LNCAP (cell line): ENCODE results near the gene GLDN.

Experiments
- TF ChIP-seq, protein P1 (sequence below): fragments of 450-650 bp; IDR thresholded peaks from 2 replicates; pipeline ENCODE4 v1.5.1; 2017; ENCODE audit warnings: mild to moderate bottlenecking

Gene GLDN

DNA sequence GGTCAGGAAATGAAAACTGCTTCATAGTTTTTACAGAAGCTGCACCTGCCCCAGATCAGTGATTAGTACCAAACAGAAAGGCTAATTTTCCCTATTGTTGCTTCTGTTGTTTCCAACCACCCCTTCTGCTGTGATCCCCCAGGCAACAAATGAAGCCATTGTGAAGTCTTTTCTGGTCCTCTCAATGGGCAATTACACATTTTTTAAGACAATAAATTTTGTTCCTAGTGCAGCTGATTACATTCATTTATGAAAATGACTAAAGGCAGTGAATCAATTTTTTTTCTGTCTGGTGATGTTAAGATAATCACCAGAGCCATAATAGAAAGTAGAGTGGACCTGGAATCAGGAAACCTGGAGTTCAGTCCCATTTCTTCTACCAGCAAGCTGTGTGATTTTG lies 32.7 kb downstream of the GLDN start:
- TF ChIP-seq, protein P1, sequence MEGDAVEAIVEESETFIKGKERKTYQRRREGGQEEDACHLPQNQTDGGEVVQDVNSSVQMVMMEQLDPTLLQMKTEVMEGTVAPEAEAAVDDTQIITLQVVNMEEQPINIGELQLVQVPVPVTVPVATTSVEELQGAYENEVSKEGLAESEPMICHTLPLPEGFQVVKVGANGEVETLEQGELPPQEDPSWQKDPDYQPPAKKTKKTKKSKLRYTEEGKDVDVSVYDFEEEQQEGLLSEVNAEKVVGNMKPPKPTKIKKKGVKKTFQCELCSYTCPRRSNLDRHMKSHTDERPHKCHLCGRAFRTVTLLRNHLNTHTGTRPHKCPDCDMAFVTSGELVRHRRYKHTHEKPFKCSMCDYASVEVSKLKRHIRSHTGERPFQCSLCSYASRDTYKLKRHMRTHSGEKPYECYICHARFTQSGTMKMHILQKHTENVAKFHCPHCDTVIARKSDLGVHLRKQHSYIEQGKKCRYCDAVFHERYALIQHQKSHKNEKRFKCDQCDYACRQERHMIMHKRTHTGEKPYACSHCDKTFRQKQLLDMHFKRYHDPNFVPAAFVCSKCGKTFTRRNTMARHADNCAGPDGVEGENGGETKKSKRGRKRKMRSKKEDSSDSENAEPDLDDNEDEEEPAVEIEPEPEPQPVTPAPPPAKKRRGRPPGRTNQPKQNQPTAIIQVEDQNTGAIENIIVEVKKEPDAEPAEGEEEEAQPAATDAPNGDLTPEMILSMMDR: no peak

DNA sequence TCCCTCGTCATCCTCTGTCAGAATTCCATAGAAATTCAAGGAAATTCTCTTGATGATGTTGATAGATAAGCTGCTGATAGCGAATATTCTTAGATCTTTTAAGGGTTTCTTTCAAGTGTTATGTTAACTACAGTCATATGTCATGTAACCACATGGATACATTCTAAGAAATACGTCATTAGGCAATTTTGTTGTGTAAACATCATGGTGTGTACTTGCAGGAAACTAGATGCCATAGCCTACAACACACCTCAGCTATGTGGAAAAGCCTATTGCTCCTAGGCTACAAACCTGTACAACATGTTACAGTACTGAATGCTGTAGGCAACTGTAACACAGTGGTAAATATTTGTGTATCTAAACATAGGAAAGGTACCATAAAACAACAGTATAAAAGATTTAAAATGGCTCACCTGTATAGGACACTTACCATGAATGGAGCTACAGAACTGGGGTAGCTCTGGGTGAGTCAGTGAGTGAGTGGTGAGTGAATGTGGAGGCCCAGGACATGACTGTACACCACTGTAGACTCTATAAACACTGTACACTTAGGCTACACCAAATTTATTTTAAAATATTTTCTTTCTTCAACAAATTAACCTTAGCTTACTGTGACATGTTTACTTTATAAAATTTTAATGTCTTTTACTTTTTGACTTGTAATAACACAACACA lies 34.6 kb downstream of the GLDN start:
- TF ChIP-seq, protein P1: no peak

GRCh38 chr15:51377038-51377786 lies 35.8 kb downstream of the GLDN start:
- TF ChIP-seq, protein P1: no peak

DNA sequence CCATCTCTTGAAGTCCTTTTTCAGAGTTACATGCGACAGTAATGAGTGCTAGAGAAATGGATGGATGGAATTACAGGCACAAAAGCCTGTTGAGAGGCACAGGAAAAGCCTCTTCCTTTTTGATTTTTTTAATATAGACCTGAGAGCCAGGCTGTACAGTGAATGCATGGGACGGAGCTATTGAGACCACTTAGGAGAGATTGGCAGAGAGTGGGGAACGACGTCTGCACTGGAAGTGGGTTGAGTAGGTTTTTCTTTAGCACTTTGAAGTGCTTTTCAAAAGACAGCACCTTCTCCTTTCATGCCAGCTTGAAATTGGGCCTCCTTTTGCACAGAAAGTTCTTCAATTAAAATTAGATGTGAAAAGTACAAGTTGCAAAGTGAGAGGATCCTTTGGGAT lies 37.0 kb downstream of the GLDN start:
- TF ChIP-seq, protein P1: no peak

DNA sequence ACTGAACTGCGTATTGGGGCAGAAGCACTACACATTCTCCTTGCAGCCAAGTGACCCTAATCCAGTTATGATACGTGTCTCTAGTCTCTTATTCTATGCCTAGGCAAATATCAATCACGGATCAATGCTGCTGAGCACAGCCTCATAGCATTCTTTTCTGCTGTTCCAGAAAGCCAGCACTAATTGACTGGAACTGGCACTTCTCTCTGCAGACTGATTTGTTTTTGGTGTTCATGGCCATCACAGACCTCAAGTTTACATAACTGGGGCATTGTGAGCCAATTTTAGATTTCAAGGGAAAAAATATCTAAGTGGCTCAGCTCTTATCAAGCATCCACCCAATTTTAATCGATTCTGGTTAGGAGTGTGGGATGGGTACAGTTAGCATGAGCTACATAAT lies 37.9 kb downstream of the GLDN start:
- TF ChIP-seq, protein P1: no peak

DNA sequence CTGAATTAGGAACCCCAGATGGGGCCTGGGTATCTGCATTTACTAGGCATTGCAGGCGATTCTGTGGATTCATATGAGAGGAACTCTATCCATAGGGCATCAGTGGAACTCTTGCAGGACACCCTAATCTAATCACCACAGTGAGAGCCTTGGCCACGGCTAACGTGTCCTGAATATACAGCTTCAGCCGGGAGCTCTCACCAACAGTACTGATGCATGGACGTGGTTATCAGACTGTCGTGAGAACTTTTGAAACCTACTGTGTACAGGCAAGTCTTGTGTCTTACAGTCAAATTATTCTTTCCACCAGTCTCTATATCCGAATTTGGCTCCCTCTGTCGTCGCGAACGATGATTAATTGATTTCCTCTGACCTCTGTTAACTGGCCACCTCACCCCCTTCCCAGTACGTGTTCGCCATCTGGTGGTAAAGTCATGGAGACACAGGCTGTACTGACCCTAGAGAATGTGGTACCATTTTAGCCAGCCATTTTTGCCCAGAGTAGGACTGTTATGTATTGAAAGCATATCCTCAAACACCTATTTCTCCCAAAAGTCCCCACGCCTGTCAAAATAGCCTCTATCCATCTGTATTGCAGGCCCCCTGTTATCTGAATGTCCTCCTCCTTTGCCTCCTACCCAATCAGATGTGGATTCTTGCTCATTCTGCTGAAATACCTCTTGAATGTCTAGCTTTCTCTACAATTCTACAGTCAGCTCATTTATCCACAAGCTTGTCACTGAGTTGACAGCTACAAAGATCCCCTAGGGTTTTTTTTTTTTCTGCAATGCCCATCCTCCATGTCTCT lies 39.7 kb downstream of the GLDN start:
- TF ChIP-seq, protein P1: peak; percentile 97

DNA sequence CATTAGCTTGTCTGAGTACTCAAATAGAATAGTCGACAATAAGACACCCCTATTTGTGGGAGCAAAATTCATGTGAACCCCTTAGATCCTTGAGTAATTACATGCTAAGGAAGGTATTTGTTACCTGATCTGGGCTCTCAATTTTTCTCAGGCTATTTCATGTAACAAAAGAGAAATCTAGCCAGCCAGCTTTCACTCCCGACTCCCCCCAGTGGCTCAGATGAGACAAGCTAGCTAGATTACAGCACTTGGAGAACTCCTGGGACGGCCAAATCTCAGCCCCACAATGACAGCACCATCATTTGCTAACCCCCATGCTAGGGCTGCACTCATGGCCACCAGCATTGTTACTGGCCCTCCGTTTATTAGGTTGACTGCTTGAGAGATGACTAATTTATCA lies 41.3 kb downstream of the GLDN start:
- TF ChIP-seq, protein P1: peak; percentile 60
